Measurements from ENCODE around the gene ZNF710. TPM values are rescaled to one million over a fixed set of nuclear protein-coding genes. Genes with fewer than 3 reads are reported as not detected.

The ZNF710 gene
- total and polyA plus RNA-seq, 2 of the 8 experiments (the other 6 are each of a cell fraction or from before 2014, with no cell fraction given), result 10.5 to 24.0 TPM

GRCh38 chr15:89993349-89993748 lies 7.8 kb upstream of the ZNF710 start:
- TF ChIP-seq GABPA (IDR thresholded peaks at IDR 0.05; ENCODE audit: borderline replicate concordance, insufficient read depth, low read length), result no peak
- H2BK5ac ChIP-seq (ENCODE audit: low read depth, low read length), result no peak overlapping the region
- CTCF ChIA-PET (ENCODE audit: partially characterized antibody), result interaction anchor here (1.2 to 2.1 kb wide), 2 partner anchors 21 to 74 kb away, joined by 4 to 6 read pairs; no protein-coding TSS in a partner anchor

More at GRCh38 chr15:89993349-89993748, 7.8 kb upstream of the ZNF710 start:
- no peak overlapping the region for H3K4me2 ChIP-seq (ENCODE audit: insufficient read depth in 1 of 2, low read depth in 2 of 2, low read length in 2 of 2)
- no peak overlapping the region for H3K4me3 ChIP-seq (ENCODE audit: extremely low read depth in 1 of 4, insufficient read depth in 2 of 4, low read depth in 3 of 4, low read length in 4 of 4)
- H3K79me1 ChIP-seq (ENCODE audit: low read depth, low read length), result no peaks in the 10 kb centered on the region
- no peak overlapping the region for H3K4ac ChIP-seq (replicated peaks; ENCODE audit: insufficient read length, low read depth, low read length)
- no peak overlapping the region for H4K5ac ChIP-seq (ENCODE audit: insufficient read length, low read depth, low read length)
- no peak overlapping the region for H2BK20ac ChIP-seq (ENCODE audit: low read length)
- FAIRE-seq (no peak), DNase-seq (ENCODE audit: low read depth in 1 of 2, low spot score in 2 of 2) (no peak)
- WGBS, 2 experiments (ENCODE audit: extremely low coverage in 1 of 2, insufficient coverage in 1 of 2, insufficient read length in 1 of 2, insufficient replicate concordance in 2 of 2, low coverage in 1 of 2, low lambda C conversion rate in 2 of 2, missing lambda C conversion rate in 1 of 2), result 71% methylated on average over 1 of the region's 1 CpG; no CpG with 5 or more reads in 1 of the 2 experiments
- H2AFZ ChIP-seq (ENCODE audit: low read length), result no peak overlapping the region
- H3K27me3 ChIP-seq (replicated peaks in 1 of 4; ENCODE audit: control insufficient read depth in 3 of 4, extremely low read depth in 1 of 4, insufficient read depth in 3 of 4, low read length in 3 of 4), result no peaks in the 10 kb centered on the region
- H3K9ac ChIP-seq (replicated peaks in 1 of 4; ENCODE audit: extremely low read depth in 1 of 4, low read depth in 3 of 4, low read length in 3 of 4), result no peak overlapping the region
- H3K18ac ChIP-seq (ENCODE audit: extremely low read depth, low read length), result no peak overlapping the region
- peaks cover 0 to 2% (median 0%) of the 10 kb centered on the region in 4 experiments; a peak in 1 of 7 replicates for H3K4me1 ChIP-seq (replicated peaks in 1 of 4; ENCODE audit: control insufficient read depth in 3 of 4, insufficient read depth in 4 of 4, low read length in 3 of 4)
- no peak overlapping the region for H3K23ac ChIP-seq (ENCODE audit: insufficient read length)
- no peak overlapping the region for H2BK12ac ChIP-seq (ENCODE audit: low read depth, low read length)
- POLR2A ChIA-PET (ENCODE audit: partially characterized antibody), result interaction anchor here (1.3 kb wide), 1 partner anchor 11 kb away, joined by 4 read pairs; no protein-coding TSS in a partner anchor
- no peaks in the 10 kb centered on the region for H4K20me1 ChIP-seq (replicated peaks in 1 of 2; ENCODE audit: control insufficient read depth in 1 of 2, insufficient read depth in 2 of 2, low read length in 2 of 2)
- no peak overlapping the region for H4K91ac ChIP-seq (replicated peaks; ENCODE audit: insufficient read length, low read length)
- no peak overlapping the region for H3K56ac ChIP-seq (replicated peaks; ENCODE audit: insufficient read length, low read depth, low read length)
- no peaks in the 10 kb centered on the region for H3K9me3 ChIP-seq (ENCODE audit: insufficient read depth in 2 of 2, low read depth in 1 of 2, low read length in 1 of 2)
- H2BK120ac ChIP-seq (replicated peaks; ENCODE audit: low read depth, low read length), result no peak overlapping the region
- no peak overlapping the region for H3K14ac ChIP-seq (ENCODE audit: insufficient read length)
- no peak overlapping the region for H2AK5ac ChIP-seq (ENCODE audit: low read depth, low read length)
- H2BK15ac ChIP-seq (ENCODE audit: low read length), result no peak overlapping the region
- H3K27ac ChIP-seq (ENCODE audit: low read depth, low read length), result no peak overlapping the region
- no peaks in the 10 kb centered on the region; a peak in 1 of 8 replicates for H3K36me3 ChIP-seq (ENCODE audit: control insufficient read depth in 2 of 4, insufficient read depth in 4 of 4, low read length in 3 of 4)
- H4K8ac ChIP-seq (ENCODE audit: extremely low read depth, insufficient read depth, low read length), result no peak overlapping the region
- no peaks in the 10 kb centered on the region for H3K23me2 ChIP-seq (ENCODE audit: low read depth, low read length)
- no peaks in the 10 kb centered on the region for H3K79me2 ChIP-seq (ENCODE audit: control insufficient read depth in 1 of 2, insufficient read depth in 2 of 2, low read length in 2 of 2)

All from H1 (cell line).